Activated T-cell treated with anti-CD3 and anti-CD28 coated beads, Interleukin-2, amount 50 U/mL, for 24 hours (primary cell): Measurements from ENCODE around the gene SHISA9.
A peak's percentile ranks its signal among the peaks of the same experiment; 100 is the strongest.
"Not testable (repeated sequence)": the region's sequence is repeated elsewhere in the genome, so short reads cannot be mapped to it uniquely, and the experiment has no call there.

Source experiments
- DNase-seq: peaks from one replicate; pipeline ENCODE4 v3.0.0-alpha.2; 2020
- H3K27ac Mint-ChIP-seq: 2 replicates; pipeline ENCODE4 v1.8.0; 2020; ENCODE audit warnings: mild to moderate bottlenecking, mixed read lengths
- H3K27me3 Mint-ChIP-seq: 2 replicates; pipeline ENCODE4 v1.8.0; 2020; ENCODE audit warnings: mixed read lengths
- H3K36me3 Mint-ChIP-seq: 2 replicates; pipeline ENCODE4 v1.8.0; 2020; ENCODE audit warnings: low read depth, mixed read lengths
- H3K4me1 Mint-ChIP-seq: 2 replicates; pipeline ENCODE4 v1.8.0; 2020; ENCODE audit warnings: low read depth, mixed read lengths
- H3K4me3 Mint-ChIP-seq: 2 replicates; pipeline ENCODE4 v1.8.0; 2020; ENCODE audit warnings: mild to moderate bottlenecking, moderate library complexity, mixed read lengths
- H3K9me3 Mint-ChIP-seq: 2 replicates; pipeline ENCODE4 v1.8.0; 2020; ENCODE audit warnings: mixed read lengths

The SHISA9 gene

DNA sequence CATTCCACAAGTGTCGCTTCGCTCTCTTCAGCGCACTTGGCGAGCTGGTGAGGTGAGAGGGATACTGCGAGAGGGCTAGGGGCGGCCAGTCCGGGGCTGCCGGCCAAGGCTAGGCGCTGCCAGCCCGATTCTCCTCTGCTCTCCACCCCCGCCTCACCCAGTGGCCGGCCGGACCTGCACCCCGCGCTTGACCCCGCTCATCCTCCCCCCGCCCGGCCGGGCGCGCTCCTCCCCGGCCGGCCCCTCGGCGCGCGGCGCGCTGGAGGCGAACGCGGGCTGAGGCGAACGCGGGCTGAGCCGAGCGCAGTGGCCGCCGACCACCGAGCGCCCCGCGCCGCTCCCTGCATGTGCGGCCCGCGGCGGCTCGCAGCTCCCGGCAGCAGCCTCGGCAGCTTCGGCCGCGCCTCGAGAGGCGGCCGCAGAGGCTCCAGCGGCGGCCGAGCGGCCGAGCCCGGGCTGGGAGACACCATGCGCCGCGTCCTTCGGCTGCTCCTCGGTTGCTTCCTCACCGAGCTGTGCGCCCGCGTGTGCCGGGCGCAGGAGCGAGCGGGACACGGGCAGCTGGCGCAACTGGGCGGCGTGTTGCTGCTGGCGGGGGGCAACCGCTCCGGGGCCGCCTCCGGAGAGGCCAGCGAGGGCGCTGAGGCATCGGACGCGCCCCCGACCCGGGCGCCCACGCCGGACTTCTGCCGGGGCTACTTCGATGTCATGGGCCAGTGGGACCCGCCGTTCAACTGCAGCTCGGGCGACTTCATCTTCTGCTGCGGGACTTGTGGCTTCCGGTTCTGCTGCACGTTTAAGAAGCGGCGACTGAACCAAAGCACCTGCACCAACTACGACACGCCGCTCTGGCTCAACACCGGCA is at the start of gene SHISA9:
SHISA9 (plus strand) TSS at position 2 of the 865 bp plus-strand sequence.
- Mint-ChIP-seq H3K27ac (no peak within 1 kb of the TSS), H3K36me3 (no peaks in the 10 kb centered on the region), H3K27me3 (peaks cover 84% of the 10 kb centered on the region), H3K9me3 (no peaks in the 10 kb centered on the region), H3K4me1 (peaks cover 8% of the 10 kb centered on the region), H3K4me3 (peak within 1 kb of the TSS; percentile 44)
- peak; percentile 30 for DNase-seq

DNA sequence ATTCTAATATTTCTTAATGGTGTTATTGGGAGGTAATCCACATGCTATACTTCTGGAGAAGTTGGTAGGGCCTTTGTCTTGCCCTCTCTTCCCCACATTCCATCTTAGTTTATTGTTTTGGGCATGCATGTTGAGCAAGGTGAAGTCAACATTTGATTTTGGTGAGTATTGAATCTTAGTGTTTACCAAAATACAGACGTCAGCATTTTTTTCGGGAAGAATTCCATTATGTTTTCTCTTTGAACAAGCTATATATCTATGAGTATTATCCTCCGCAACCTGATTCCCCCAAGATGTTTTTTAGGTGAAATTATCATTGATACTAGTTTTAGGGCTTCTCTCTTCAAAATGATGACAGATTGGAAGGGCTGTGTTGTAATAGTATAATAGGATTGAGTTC is 47.4 kb upstream of the SHISA9 start:
- Mint-ChIP-seq H3K27ac (no peak overlapping the region), H3K4me1 (no peaks in the 10 kb centered on the region), H3K27me3 (peaks cover 20% of the 10 kb centered on the region), H3K4me3 (no peak overlapping the region), H3K9me3 (peaks cover 11% of the 10 kb centered on the region), H3K36me3 (no peaks in the 10 kb centered on the region)
- no peak for DNase-seq

DNA sequence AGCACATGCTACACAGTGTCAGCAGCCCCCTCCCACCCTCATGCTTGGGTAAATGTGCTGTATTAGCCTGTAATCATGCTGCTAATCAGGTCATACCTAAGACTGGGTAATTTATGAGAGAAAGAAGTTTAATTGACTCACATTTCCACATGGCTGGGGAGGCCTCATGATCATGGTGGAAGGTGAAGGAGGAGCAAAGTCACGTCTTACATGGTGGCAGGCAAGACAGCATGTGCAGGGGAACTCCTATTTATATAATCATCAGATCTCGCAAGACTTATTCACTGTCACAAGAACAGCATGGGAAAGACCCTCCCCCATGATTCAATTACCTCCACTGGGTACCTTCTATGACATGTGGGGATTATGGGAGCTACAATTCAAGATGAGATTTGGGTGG is 44.0 kb upstream of the SHISA9 start:
- not testable (repeated sequence) for H3K27me3 Mint-ChIP-seq, H3K27ac Mint-ChIP-seq, H3K36me3 Mint-ChIP-seq, DNase-seq, H3K4me1 Mint-ChIP-seq, H3K4me3 Mint-ChIP-seq
- peaks cover 11% of the 10 kb centered on the region for H3K9me3 Mint-ChIP-seq

DNA sequence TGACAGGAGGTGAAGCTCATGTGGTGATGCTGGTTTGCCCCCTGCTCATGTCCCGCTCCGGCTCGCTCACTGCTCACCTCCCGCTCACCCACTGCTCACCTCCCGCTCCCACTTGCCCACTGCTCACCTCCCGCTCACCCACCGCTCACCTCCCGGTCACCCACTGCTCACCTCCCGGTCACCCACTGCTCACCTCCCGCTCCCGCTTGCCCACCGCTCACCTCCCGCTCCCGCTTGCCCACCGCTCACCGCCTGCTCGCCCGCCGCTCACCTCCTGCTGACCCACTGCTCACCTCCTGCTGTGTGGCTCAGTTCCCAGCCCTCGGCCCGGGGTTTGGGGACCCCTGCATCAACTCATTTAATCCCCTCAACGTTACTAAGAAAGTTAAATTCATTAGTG is 39.1 kb upstream of the SHISA9 start:
- DNase-seq = no peak
- Mint-ChIP-seq H3K27ac (no peak overlapping the region), H3K9me3 (peaks cover 3% of the 10 kb centered on the region), H3K36me3 (no peaks in the 10 kb centered on the region), H3K4me3 (no peak overlapping the region), H3K4me1 (no peaks in the 10 kb centered on the region), H3K27me3 (peaks cover 6% of the 10 kb centered on the region)

DNA sequence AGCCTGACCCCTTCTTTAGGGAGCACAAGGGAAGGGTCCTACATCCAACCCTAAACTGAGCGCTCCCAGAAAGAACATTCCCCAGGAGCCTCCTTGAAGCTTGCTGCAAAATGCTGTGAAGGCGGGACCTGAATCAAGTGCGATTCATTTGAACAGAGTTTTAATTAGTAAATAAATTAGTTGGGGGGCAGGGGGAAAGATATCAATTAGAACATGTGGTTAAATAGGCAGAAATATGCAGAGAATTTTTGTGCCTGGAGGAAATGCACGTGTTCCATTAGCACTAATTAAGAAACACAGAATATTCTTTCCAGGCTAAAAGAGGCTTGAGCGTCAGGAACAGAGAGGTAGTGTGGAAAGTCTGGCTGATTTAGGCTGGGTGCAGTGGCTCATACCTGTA is 38.5 kb upstream of the SHISA9 start:
- Mint-ChIP-seq H3K4me1 (no peaks in the 10 kb centered on the region), H3K36me3 (no peaks in the 10 kb centered on the region), H3K9me3 (no peaks in the 10 kb centered on the region), H3K27me3 (peaks cover 5% of the 10 kb centered on the region), H3K4me3 (no peak overlapping the region), H3K27ac (no peak overlapping the region)
- DNase-seq = no peak

DNA sequence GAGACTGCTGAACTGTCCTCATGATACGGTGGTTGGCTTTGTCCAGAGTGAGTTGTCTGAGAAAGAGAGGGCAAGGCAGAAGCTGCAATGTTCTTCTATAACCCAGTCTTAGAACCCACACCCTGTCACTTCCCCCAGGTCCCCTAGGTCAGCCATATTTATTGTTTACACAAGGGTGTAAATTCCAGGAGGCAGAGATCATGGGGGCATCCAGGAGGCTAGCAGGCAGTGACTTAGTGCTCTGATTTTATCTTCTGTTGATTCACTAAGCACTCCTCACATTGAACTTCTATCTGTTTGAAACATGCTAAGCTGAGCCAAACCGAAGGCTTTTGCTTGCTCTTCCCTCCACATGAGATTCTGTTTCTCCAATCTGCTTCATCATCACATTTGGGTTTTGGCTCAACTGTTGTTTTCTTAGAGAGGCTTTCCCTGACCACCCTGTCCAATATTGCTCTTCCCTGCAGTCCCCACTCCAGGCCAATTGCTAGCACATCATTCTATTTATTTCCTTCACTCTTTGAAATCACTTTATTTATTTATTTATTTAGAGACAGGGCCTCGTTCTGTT is 34.3 kb upstream of the SHISA9 start:
- DNase-seq = no peak
- no peak overlapping the region for H3K4me3 Mint-ChIP-seq
- no peaks in the 10 kb centered on the region for H3K36me3 Mint-ChIP-seq
- no peaks in the 10 kb centered on the region for H3K27me3 Mint-ChIP-seq
- no peak overlapping the region for H3K27ac Mint-ChIP-seq
- no peaks in the 10 kb centered on the region for H3K4me1 Mint-ChIP-seq
- H3K9me3 Mint-ChIP-seq = no peaks in the 10 kb centered on the region

DNA sequence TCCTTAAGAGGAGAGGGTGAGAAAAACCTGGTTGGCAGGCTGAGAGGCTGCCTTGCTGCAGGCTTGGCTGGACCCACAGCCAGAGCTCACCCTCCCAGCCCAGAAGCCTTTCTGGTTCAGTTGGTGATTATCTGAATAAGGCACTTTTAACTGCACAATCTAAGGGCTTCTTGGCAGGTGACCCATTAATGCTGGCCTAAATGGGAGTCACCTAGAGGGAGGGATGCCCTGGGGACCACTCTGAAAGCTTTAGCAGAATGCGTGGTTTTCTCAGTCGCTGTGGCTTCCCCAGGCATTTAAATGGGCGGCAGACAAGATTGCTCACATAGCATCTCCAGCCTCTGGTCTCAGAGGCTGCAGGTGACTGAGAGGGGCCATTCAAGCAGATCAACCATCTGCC is 33.2 kb upstream of the SHISA9 start:
- no peaks in the 10 kb centered on the region for H3K4me1 Mint-ChIP-seq
- peaks cover 2% of the 10 kb centered on the region for H3K27me3 Mint-ChIP-seq
- H3K4me3 Mint-ChIP-seq = no peak overlapping the region
- DNase-seq = no peak
- no peaks in the 10 kb centered on the region for H3K36me3 Mint-ChIP-seq
- no peaks in the 10 kb centered on the region for H3K9me3 Mint-ChIP-seq
- H3K27ac Mint-ChIP-seq = no peak overlapping the region

DNA sequence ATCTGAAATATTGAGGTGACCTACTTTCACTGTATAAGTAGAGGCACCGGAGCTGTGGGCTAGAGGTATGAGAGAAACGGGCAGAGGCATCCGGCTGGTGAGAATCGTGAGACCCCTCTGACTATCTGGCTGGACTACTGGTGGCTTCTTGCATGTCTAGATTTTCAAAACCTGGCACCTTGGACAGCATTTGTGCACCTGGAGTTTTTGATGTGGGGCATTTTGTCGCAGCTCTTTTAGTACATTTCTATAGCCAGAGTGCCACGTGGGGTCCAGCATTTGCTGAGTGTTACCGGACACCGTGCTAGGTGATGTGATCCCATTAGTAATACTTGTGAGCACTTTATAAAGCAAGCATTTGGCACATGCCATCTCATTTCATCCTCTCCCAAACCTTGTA is 32.6 kb upstream of the SHISA9 start:
- Mint-ChIP-seq H3K9me3 (no peaks in the 10 kb centered on the region), H3K27me3 (peaks cover 2% of the 10 kb centered on the region), H3K36me3 (no peaks in the 10 kb centered on the region), H3K4me1 (no peaks in the 10 kb centered on the region), H3K27ac (no peak overlapping the region), H3K4me3 (no peak overlapping the region)
- no peak for DNase-seq

DNA sequence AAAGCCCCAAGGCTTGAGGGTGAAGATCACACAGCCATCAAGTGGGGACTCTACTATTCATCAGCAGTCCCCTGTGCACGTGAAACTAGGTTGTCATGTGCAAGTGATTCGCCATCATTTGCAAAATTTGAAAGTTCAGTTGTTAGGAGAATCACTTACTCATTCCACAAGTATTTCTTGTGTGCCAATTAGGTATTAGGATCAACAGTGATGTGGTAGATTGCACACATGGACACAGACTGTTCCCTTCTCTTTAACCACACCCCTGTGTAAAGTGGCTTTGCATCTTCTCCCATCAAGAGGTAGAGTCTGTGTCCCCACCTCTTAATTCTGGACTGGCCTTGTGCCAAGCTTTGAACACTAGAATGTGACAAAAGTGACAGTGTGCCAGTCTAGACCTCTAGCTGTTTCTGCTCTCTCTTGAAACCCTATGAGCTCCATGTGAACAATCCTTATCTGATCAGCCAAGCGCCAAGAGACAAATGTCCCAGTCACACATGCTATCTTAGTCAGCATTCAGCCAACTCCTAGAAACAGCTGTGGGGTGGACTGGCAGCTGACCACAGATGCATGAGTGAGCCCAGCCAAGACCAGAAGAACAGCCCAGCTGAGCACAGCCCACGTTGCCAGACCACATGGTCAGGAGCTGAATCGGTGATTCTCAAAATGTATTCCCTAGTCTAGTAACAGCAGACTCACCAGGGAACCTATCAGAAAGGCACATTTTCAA is 31.5 kb upstream of the SHISA9 start:
- no peaks in the 10 kb centered on the region for H3K4me1 Mint-ChIP-seq

DNA sequence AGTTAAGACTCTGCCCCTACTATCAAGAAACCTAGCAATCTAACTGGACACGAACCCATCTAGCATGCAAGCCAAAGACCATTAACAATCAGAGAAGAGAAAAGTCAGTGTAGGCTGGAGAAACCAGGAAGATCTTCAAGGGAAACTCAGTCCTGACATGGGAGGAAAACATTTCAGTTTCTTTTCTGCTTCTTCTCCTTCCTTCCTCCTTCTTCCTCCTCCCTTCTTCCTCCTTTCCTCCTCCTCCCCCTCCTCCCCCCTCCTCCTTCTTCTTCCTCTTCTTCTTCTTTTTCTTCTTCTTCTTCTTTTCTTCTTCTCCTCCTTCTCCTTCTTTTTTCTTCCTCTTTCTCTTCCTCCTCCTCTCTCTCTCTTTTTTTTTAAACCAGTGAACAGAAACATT is 29.6 kb upstream of the SHISA9 start:
- Mint-ChIP-seq H3K27ac (no peak overlapping the region), H3K9me3 (no peaks in the 10 kb centered on the region)

More for the DNA sequence above, 31.5 kb upstream of the SHISA9 start:
- no peaks in the 10 kb centered on the region for H3K9me3 Mint-ChIP-seq
- DNase-seq = no peak
- H3K27me3 Mint-ChIP-seq = peaks cover 6% of the 10 kb centered on the region
- no peak overlapping the region for H3K27ac Mint-ChIP-seq
- H3K36me3 Mint-ChIP-seq = no peaks in the 10 kb centered on the region
- no peak overlapping the region for H3K4me3 Mint-ChIP-seq

DNA sequence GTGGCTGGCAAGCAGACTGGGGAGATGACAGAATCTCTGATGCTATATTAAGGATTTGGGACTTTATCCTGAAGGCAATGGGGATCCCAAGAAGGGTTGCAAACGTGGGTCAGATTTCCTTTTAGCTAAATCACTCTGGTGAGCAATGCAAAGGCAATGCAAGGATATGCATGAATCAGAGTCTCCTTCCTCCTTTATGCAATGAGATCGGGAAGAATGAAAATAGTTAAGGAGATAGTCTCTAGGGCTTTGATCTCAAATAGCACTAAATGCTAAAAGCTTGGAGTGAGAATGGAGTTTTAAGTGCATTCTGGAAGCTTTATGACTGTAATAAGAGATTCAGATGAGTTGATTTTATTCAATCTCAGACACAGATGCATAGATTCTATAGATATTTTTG is 27.2 kb upstream of the SHISA9 start:
- H3K27ac Mint-ChIP-seq = no peak overlapping the region
- no peak overlapping the region for H3K4me3 Mint-ChIP-seq
- no peaks in the 10 kb centered on the region for H3K36me3 Mint-ChIP-seq
- H3K4me1 Mint-ChIP-seq = no peaks in the 10 kb centered on the region
- H3K27me3 Mint-ChIP-seq = peaks cover 26% of the 10 kb centered on the region
- DNase-seq = no peak
- H3K9me3 Mint-ChIP-seq = no peaks in the 10 kb centered on the region

More for the DNA sequence above, 29.6 kb upstream of the SHISA9 start:
- Mint-ChIP-seq H3K4me1 (no peaks in the 10 kb centered on the region), H3K36me3 (no peaks in the 10 kb centered on the region), H3K4me3 (no peak overlapping the region), H3K27me3 (peaks cover 11% of the 10 kb centered on the region)
- DNase-seq = no peak

DNA sequence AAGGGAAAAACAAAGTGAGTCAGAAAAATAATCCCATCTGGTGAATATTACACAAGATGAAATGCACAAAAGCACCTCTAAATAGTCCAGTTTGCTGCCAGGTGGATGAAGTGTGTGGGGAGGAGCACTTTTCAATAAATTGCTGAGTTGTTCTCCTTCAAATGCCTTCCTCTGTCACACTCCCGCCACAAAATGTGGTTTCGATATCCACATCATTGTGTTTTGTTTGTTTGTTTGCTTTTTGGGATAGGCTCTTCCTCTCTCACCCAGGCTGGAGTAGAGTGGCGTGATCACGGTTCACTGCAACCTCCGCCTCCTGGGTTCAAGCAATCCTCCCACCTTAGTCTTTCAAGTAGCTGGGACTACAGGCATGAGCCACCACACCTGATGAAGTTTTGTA is 24.6 kb upstream of the SHISA9 start:
- no peak overlapping the region for H3K27ac Mint-ChIP-seq
- H3K27me3 Mint-ChIP-seq = peaks cover 26% of the 10 kb centered on the region

DNA sequence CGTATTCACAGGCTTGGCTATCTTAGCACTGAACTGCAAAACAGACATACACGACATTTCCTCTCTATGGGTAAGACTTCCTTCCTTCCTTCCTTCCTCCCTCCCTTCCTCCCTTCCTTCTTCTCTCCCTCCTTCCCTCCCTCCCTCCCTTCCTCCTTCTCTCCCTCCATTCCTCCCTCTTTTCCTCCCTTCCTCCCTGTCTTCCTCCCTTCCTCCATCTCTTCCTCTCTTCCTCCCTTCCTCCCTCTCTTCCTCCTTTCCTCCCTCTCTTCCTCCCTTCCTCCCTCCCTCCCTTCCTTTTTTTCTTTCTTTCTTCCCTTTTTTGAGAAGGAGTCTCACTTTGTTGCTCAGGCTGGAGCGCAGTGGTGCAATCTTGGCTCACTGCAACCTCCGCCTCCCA is 22.4 kb upstream of the SHISA9 start:
- Mint-ChIP-seq H3K36me3 (no peaks in the 10 kb centered on the region), H3K27ac (no peak overlapping the region), H3K4me1 (no peaks in the 10 kb centered on the region), H3K4me3 (no peak overlapping the region), H3K9me3 (no peaks in the 10 kb centered on the region), H3K27me3 (peaks cover 24% of the 10 kb centered on the region)
- DNase-seq = no peak

More for the DNA sequence above, 24.6 kb upstream of the SHISA9 start:
- no peak for DNase-seq
- no peaks in the 10 kb centered on the region for H3K36me3 Mint-ChIP-seq
- H3K4me1 Mint-ChIP-seq = no peaks in the 10 kb centered on the region
- H3K4me3 Mint-ChIP-seq = no peak overlapping the region
- no peaks in the 10 kb centered on the region for H3K9me3 Mint-ChIP-seq

DNA sequence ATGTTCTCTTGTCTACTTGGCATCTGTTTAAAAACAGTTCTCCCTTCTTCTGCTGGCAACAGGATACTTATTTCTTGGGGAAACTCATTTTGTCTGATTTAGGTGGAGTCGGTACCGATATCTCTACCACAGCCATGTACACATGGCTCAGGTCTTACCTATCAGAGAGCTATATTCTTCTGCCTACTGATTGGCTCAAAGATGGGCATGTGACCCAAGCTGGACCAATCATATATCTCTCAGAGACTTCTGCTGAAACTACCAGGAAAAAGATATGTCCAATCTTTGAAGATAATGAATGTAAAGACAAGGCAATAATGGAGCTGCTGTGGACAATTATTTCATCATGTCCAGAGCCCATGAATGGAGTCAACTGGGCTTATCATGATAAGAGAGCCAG is 21.6 kb upstream of the SHISA9 start:
- no peaks in the 10 kb centered on the region for H3K36me3 Mint-ChIP-seq
- no peaks in the 10 kb centered on the region for H3K4me1 Mint-ChIP-seq
- H3K4me3 Mint-ChIP-seq = no peak overlapping the region
- peaks cover 20% of the 10 kb centered on the region for H3K27me3 Mint-ChIP-seq
- H3K9me3 Mint-ChIP-seq = no peaks in the 10 kb centered on the region
- DNase-seq = no peak
- H3K27ac Mint-ChIP-seq = no peak overlapping the region

DNA sequence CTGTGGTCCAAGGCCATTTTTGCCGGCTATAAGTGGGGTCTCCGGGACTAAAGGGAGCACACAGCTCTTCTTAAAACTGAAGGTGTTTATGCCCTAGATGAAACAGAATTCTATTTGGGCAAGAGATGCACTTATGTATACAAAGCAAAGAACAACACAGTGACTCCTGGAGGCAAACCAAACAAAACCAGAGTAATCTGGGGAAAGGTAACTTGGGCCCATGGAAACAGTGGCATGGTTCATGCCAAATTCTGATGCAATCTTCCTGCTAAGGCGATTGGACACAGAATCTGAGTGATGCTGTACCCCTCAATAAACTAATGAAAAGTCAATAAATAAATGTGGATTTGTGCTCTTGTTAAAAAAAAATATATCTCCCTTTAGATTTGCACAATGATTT is 20.2 kb upstream of the SHISA9 start:
- no peak overlapping the region for H3K4me3 Mint-ChIP-seq
- no peaks in the 10 kb centered on the region for H3K9me3 Mint-ChIP-seq
- no peaks in the 10 kb centered on the region for H3K36me3 Mint-ChIP-seq
- no peak overlapping the region for H3K27ac Mint-ChIP-seq
- H3K4me1 Mint-ChIP-seq = no peaks in the 10 kb centered on the region
- no peak for DNase-seq
- H3K27me3 Mint-ChIP-seq = peaks cover 20% of the 10 kb centered on the region
